PC-3 (cell line): Measurements from ENCODE around the gene FBN2. TPM values are rescaled to one million over a fixed set of nuclear protein-coding genes. Genes with fewer than 3 reads are reported as not detected.

Source experiments
- ATAC-seq: fragments of 200-7000 bp; cut with Tn5 transposase; 2 replicates; pipeline ENCODE4 v1.9.1; 2020; ENCODE audit warnings: mild to moderate bottlenecking, moderate library complexity
- BruUV-seq: library from RNA; stranded (reverse); fragments of 400-500 nt; replicated peaks from 2 replicates; lab custom pipeline; 2021; lab: Mats Ljungman, UMichigan
- CTCF ChIA-PET: fragments of 300-600 bp; sonication (Branson Sonifier 250); formaldehyde crosslinking; loops from one replicate; lab custom pipeline; 2022; ENCODE audit warnings: antibody characterized with exemption; lab: Charles Lee
- POLR2A ChIA-PET: fragments of 300-600 bp; sonication (Branson Sonifier 250); formaldehyde crosslinking; loops from one replicate; lab custom pipeline; 2022; ENCODE audit warnings: antibody characterized with exemption; ENCODE audit not compliant: unreplicated experiment; lab: Charles Lee
- DNase-seq: peaks from one replicate; pipeline ENCODE4 v3.0.0-alpha.2; 2015
- H2AFZ ChIP-seq: fragments of 300-600 bp; sonication (generic); 2 replicates; pipeline ENCODE4 v1.6.0; 2016; ENCODE audit warnings: antibody characterized with exemption, low read length
- H3F3A ChIP-seq: fragments of 300-600 bp; sonication (generic); one replicate; pipeline ENCODE4 v1.6.0; 2017; ENCODE audit warnings: antibody characterized with exemption, low read length, control low read depth, mild to moderate bottlenecking; ENCODE audit not compliant: unreplicated experiment
- H3K27ac ChIP-seq: fragments of 300-600 bp; sonication (generic); 2 replicates; pipeline ENCODE4 v1.5.1; 2016; ENCODE audit warnings: mild to moderate bottlenecking, low read length
- H3K27me3 ChIP-seq: fragments of 300-600 bp; sonication (generic); 2 replicates; pipeline ENCODE4 v1.6.1; 2016; ENCODE audit warnings: low read length, mixed read lengths
- H3K36me3 ChIP-seq: fragments of 300-600 bp; sonication (generic); 2 replicates; pipeline ENCODE4 v1.6.1; 2016; ENCODE audit warnings: low read depth, mixed run types, low read length, mixed read lengths
- H3K4me1 ChIP-seq: fragments of 300-600 bp; sonication (generic); 2 replicates; pipeline ENCODE4 v1.5.1; 2016; ENCODE audit warnings: low read length; ENCODE audit not compliant: insufficient read depth
- H3K4me2 ChIP-seq: fragments of 300-600 bp; sonication (generic); 2 replicates; pipeline ENCODE4 v1.6.0; 2016; ENCODE audit warnings: low read length
- H3K4me3 ChIP-seq: fragments of 300-600 bp; sonication (generic); 2 replicates; pipeline ENCODE4 v1.5.1; 2016; ENCODE audit warnings: mild to moderate bottlenecking, low read length, mixed read lengths
- H3K79me2 ChIP-seq: fragments of 300-600 bp; sonication (generic); 2 replicates; pipeline ENCODE4 v1.6.1; 2017; ENCODE audit warnings: low read length, mixed read lengths
- H3K9ac ChIP-seq: fragments of 300-600 bp; sonication (generic); 2 replicates; pipeline ENCODE4 v1.6.0; 2016; ENCODE audit warnings: mild to moderate bottlenecking, low read length
- H3K9me2 ChIP-seq: fragments of 300-600 bp; sonication (generic); replicated peaks from 2 replicates; pipeline ENCODE4 v1.6.1; 2016; ENCODE audit warnings: mixed run types, low read length, mixed read lengths
- H3K9me3 ChIP-seq: fragments of 300-600 bp; sonication (generic); 2 replicates; pipeline ENCODE4 v1.6.1; 2016; ENCODE audit warnings: low read length, mixed read lengths
- H4K20me1 ChIP-seq: fragments of 300-600 bp; sonication (generic); 2 replicates; pipeline ENCODE4 v1.6.1; 2016; ENCODE audit warnings: low read length, mixed read lengths
- CTCF ChIP-seq: fragments of 300-600 bp; sonication (generic); conservative IDR thresholded peaks from 2 replicates; pipeline ENCODE4 v1.5.1; 2017; ENCODE audit warnings: antibody characterized with exemption, low read depth, mild to moderate bottlenecking, low read length
- EZH2 ChIP-seq: fragments of 300-600 bp; sonication (generic); IDR thresholded peaks from one replicate; pipeline ENCODE4 v1.6.1; 2017; ENCODE audit warnings: antibody characterized with exemption, mild to moderate bottlenecking, low read length; ENCODE audit not compliant: unreplicated experiment
- EZH2phosphoT487 ChIP-seq: fragments of 300-600 bp; sonication (generic); IDR thresholded peaks from 2 replicates; pipeline ENCODE4 v1.6.1; 2018; ENCODE audit warnings: mild to moderate bottlenecking, antibody characterized with exemption, low read length, borderline replicate concordance
- intact Hi-C: fragments of 100-400 bp; cut with micrococcal nuclease; formaldehyde crosslinking; loops from 2 replicates; pipeline ENCODE4 v1.9.0; 2023
- total RNA-seq: library from RNA; depleted of rRNA; stranded (reverse); fragments of >200 nt; gene quantifications from 2 replicates; pipeline ENCODE4 v1.2.3, GENCODE V29; 2014

Gene FBN2
- total RNA-seq, 1 experiment from 2014 or later: 45.2 TPM

DNA sequence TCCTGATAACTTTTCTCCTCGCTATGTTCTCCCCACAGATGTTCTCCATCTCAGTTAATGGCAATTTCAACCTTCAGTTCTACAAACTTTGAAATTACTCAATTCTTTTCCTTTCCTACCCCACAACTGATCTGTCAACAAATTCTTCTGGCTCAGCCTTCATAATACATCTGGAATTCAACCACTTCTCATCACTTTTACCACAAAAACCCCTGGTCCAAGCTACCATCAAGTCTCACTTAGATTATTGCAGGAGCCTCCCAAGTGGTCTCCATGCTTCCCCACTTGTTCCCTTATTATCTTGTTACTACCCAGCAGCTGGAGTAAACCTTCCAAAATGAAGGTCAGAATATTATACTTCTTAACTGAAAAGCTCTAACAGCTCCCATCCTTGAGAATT, 110.1 kb downstream of the FBN2 start:
- H3F3A ChIP-seq: no peaks in the 10 kb centered on the region
- no peak overlapping the region for H3K9ac ChIP-seq
- no peaks in the 10 kb centered on the region for H3K4me1 ChIP-seq
- no peaks in the 10 kb centered on the region for H3K27me3 ChIP-seq
- intact Hi-C loops: no loop called here
- H3K4me3 ChIP-seq: no peak overlapping the region
- H3K36me3 ChIP-seq: no peaks in the 10 kb centered on the region
- TF ChIP-seq EZH2 (no peak), CTCF (no peak), EZH2phosphoT487 (no peak)
- no peaks in the 10 kb centered on the region for H3K9me3 ChIP-seq
- no peaks in the 10 kb centered on the region for H3K9me2 ChIP-seq
- no peak overlapping the region for H2AFZ ChIP-seq
- DNase-seq (no peak), ATAC-seq (no peak)
- ChIA-PET CTCF (no interaction called here), POLR2A (no interaction called here)
- no peaks in the 10 kb centered on the region for H3K79me2 ChIP-seq
- no peaks in the 10 kb centered on the region for H4K20me1 ChIP-seq
- no peak overlapping the region for H3K4me2 ChIP-seq
- BruUV-seq: no TSS peak
- H3K27ac ChIP-seq: no peak overlapping the region

GRCh38 chr5:128426090-128426534, 111.9 kb downstream of the FBN2 start:
- ChIA-PET POLR2A (no interaction called here), CTCF (no interaction called here)
- H3K9me2 ChIP-seq: no peaks in the 10 kb centered on the region
- no peaks in the 10 kb centered on the region for H3K36me3 ChIP-seq
- H2AFZ ChIP-seq: no peak overlapping the region
- H3K9ac ChIP-seq: no peak overlapping the region
- no peaks in the 10 kb centered on the region for H3F3A ChIP-seq
- H3K79me2 ChIP-seq: no peaks in the 10 kb centered on the region
- H3K9me3 ChIP-seq: no peaks in the 10 kb centered on the region
- no TSS peak for BruUV-seq
- H4K20me1 ChIP-seq: no peaks in the 10 kb centered on the region
- H3K27ac ChIP-seq: no peak overlapping the region
- TF ChIP-seq EZH2 (no peak), EZH2phosphoT487 (no peak), CTCF (no peak)
- no peak overlapping the region for H3K4me3 ChIP-seq
- ATAC-seq (no peak), DNase-seq (no peak)
- intact Hi-C loops: no loop called here
- no peak overlapping the region for H3K4me2 ChIP-seq
- no peaks in the 10 kb centered on the region for H3K4me1 ChIP-seq
- H3K27me3 ChIP-seq: no peaks in the 10 kb centered on the region

- Histone ChIP-seq H3K9me3 (no peaks in the 10 kb centered on the region), H3K4me3 (no peak overlapping the region), H3K4me2 (no peak overlapping the region), H3K9ac (no peak overlapping the region), H2AFZ (no peak overlapping the region), H3F3A (no peaks in the 10 kb centered on the region), H3K9me2 (no peaks in the 10 kb centered on the region), H3K79me2 (no peaks in the 10 kb centered on the region), H3K36me3 (no peaks in the 10 kb centered on the region), H3K4me1 (no peaks in the 10 kb centered on the region), H4K20me1 (no peaks in the 10 kb centered on the region), H3K27me3 (no peaks in the 10 kb centered on the region), H3K27ac (no peak overlapping the region)
- no peak for TF ChIP-seq EZH2
- TF ChIP-seq CTCF: no peak
- no peak for TF ChIP-seq EZH2phosphoT487
- POLR2A ChIA-PET: interaction anchor here (0.7 kb wide), 1 partner anchor 37 kb away, joined by 20 read pairs; no protein-coding TSS in a partner anchor
- DNase-seq: no peak
- intact Hi-C loops: no loop called here
- CTCF ChIA-PET: no interaction called here
- no peak for ATAC-seq
- BruUV-seq: no TSS peak
Measured at GRCh38 chr5:128424646-128425045, 113.4 kb downstream of the FBN2 start.
